CD14-positive monocyte (primary cell): ENCODE data around the gene TMEM273. TPM values are rescaled to one million over a fixed set of nuclear protein-coding genes. Genes with fewer than 3 reads are reported as not detected.

ENCODE experiments used
- DNase-seq, 3 donors: peaks; one replicate each; pipeline ENCODE4 v3.0.0-alpha.2; 2011 to 2022
- H2AFZ ChIP-seq: 2 replicates; pipeline ENCODE4 v1.6.0; 2012; ENCODE audit warnings: mild to moderate bottlenecking, low read depth, low read length, inconsistent platforms; ENCODE audit not compliant: insufficient read depth, poor library complexity, severe bottlenecking
- H3K27ac ChIP-seq, 2 donors: 1 replicate in 1 of 2; 2 replicates in 1 of 2; pipeline ENCODE4 v1.5.1; 2012 to 2013; ENCODE audit warnings: low read length in 2 of 2, control low read depth in 1 of 2, inconsistent platforms in 1 of 2, low read depth in 1 of 2, mild to moderate bottlenecking in 1 of 2
- H3K27me3 ChIP-seq, 2 donors: one replicate each; pipeline versions ENCODE4 v1.6.0 to v1.6.1; 2011 to 2013; ENCODE audit warnings: low read length in 2 of 2; ENCODE audit not compliant: control insufficient read depth in 2 of 2, insufficient read depth in 2 of 2
- H3K36me3 ChIP-seq, 2 donors: replicated peaks in 1 of 2; 1 replicate in 1 of 2; 2 replicates in 1 of 2; pipeline versions ENCODE4 v1.5.1 to v1.6.1; 2012 to 2013; ENCODE audit warnings: low read length in 2 of 2, control low read depth in 1 of 2, inconsistent platforms in 1 of 2, mild to moderate bottlenecking in 1 of 2; ENCODE audit not compliant: insufficient read depth in 2 of 2, control insufficient read depth in 1 of 2
- H3K4me1 ChIP-seq, 2 donors: 1 replicate in 1 of 2; 2 replicates in 1 of 2; pipeline versions ENCODE4 v1.5.1 to v1.6.1; 2012 to 2013; ENCODE audit warnings: low read length in 2 of 2, control low read depth in 1 of 2, inconsistent platforms in 1 of 2, mild to moderate bottlenecking in 1 of 2, moderate library complexity in 1 of 2; ENCODE audit not compliant: insufficient read depth in 2 of 2, control insufficient read depth in 1 of 2
- H3K4me2 ChIP-seq: replicated peaks from 2 replicates; pipeline ENCODE3; 2012; ENCODE audit warnings: low read length, moderate library complexity, mild to moderate bottlenecking; ENCODE audit not compliant: poor library complexity, severe bottlenecking; ENCODE audit errors: extremely low read depth
- H3K4me3 ChIP-seq, 3 experiments: fragments of 200-600 bp in 1 of 3; sonication (generic) in 1 of 3; replicated peaks in 1 of 3; 1 replicate in 2 of 3; 2 replicates in 1 of 3; pipeline ENCODE4 v1.5.1; 2011 to 2013; ENCODE audit warnings: low read length in 3 of 3, mild to moderate bottlenecking in 3 of 3, control low read depth in 2 of 3, low read depth in 2 of 3, inconsistent platforms in 1 of 3, moderate library complexity in 1 of 3
- H3K79me2 ChIP-seq: 2 replicates; pipeline ENCODE4 v1.6.0; 2012; ENCODE audit warnings: mild to moderate bottlenecking, control low read depth, inconsistent platforms, low read length, moderate library complexity; ENCODE audit not compliant: insufficient read depth
- H3K9ac ChIP-seq: 2 replicates; pipeline ENCODE4 v1.6.0; 2017; ENCODE audit warnings: low read length, mild to moderate bottlenecking; ENCODE audit not compliant: insufficient read depth, poor library complexity, severe bottlenecking
- H3K9me3 ChIP-seq, 2 donors: replicated peaks in 1 of 2; 1 replicate in 1 of 2; 2 replicates in 1 of 2; pipeline versions ENCODE4 v1.5.1 to v1.6.1; 2012 to 2013; ENCODE audit warnings: low read length in 2 of 2, control low read depth in 1 of 2; ENCODE audit not compliant: control insufficient read depth in 1 of 2, insufficient read depth in 1 of 2
- H4K20me1 ChIP-seq: 2 replicates; pipeline ENCODE4 v1.6.0; 2012; ENCODE audit warnings: mild to moderate bottlenecking, low read length, control low read depth, moderate library complexity; ENCODE audit not compliant: insufficient read depth
- H3K27ac Mint-ChIP-seq, 7 donors: one replicate each; pipeline ENCODE4 v1.8.0; 2020; ENCODE audit warnings: mild to moderate bottlenecking in 7 of 7, mixed read lengths in 7 of 7, moderate library complexity in 6 of 7, inconsistent platforms in 2 of 7
- H3K27me3 Mint-ChIP-seq, 3 donors: one replicate each; pipeline ENCODE4 v1.8.0; 2021 to 2022; ENCODE audit warnings: low read depth in 3 of 3, mild to moderate bottlenecking in 3 of 3, mixed read lengths in 3 of 3, moderate library complexity in 3 of 3, inconsistent platforms in 1 of 3
- H3K36me3 Mint-ChIP-seq, 2 donors: one replicate each; pipeline ENCODE4 v1.8.0; 2020; ENCODE audit warnings: mixed read lengths in 2 of 2, inconsistent platforms in 1 of 2, mild to moderate bottlenecking in 1 of 2
- H3K4me1 Mint-ChIP-seq: one replicate; pipeline ENCODE4 v1.8.0; 2020; ENCODE audit warnings: mild to moderate bottlenecking, mixed read lengths
- H3K4me3 Mint-ChIP-seq, 2 donors: one replicate each; pipeline ENCODE4 v1.8.0; 2020; ENCODE audit warnings: mild to moderate bottlenecking in 2 of 2, mixed read lengths in 2 of 2, moderate library complexity in 1 of 2
- H3K9me3 Mint-ChIP-seq, 7 donors: one replicate each; pipeline ENCODE4 v1.8.0; 2020 to 2022; ENCODE audit warnings: mixed read lengths in 7 of 7, mild to moderate bottlenecking in 6 of 7, moderate library complexity in 6 of 7, inconsistent platforms in 2 of 7
- WGBS: methylation state at CpG from one replicate; pipeline ENCODE4 v1.1.5; 2013; ENCODE audit warnings: missing lambda C conversion rate; ENCODE audit not compliant: insufficient coverage; 5-methylcytosine and 5-hydroxymethylcytosine counted together
- intact Hi-C, 2 donors: fragments of 100-400 bp; cut with micrococcal nuclease; formaldehyde crosslinking; loops; one replicate each; pipeline versions ENCODE4 v1.15.0 to v1.15.1; 2023
- polyA plus RNA-seq, 3 donors: library from polyadenylated mRNA; depleted of rRNA in 1 of 3; unstranded in 2 of 3; stranded (reverse) in 1 of 3; fragments of 300-500 nt in 2 of 3; fragments of >200 nt in 1 of 3; fragmentation: Illumina TruSeq in 2 of 3; gene quantifications; 1 replicate in 2 of 3; 2 replicates in 1 of 3; pipeline ENCODE4 v1.2.3, GENCODE V29; 2012 to 2021
- TF ChIP-seq, protein P1 (sequence below): fragments of 200-600 bp; IDR thresholded peaks from one replicate; pipeline ENCODE4 v1.8.0; 2022; ENCODE audit warnings: antibody characterized with exemption, mild to moderate bottlenecking

The TMEM273 gene
- polyA plus RNA-seq, 3 donors: 6.7 to 7.9 (median 6.9) TPM

GRCh38 chr10:49172061-49172776 lies 16.0 kb downstream of the TMEM273 start:
- Mint-ChIP-seq H3K4me1 (peaks cover 40% of the 10 kb centered on the region), H3K27me3 (peaks cover 1 to 10% (median 1%) of the 10 kb centered on the region in 3 donors), H3K4me3 (no peak overlapping the region), H3K36me3 (peaks cover 3 to 8% of the 10 kb centered on the region in 2 donors), H3K27ac (peak overlapping the region in 2 of 7 donors; percentile 12 to 30), H3K9me3 (no peaks in the 10 kb centered on the region)
- TF ChIP-seq, protein P1, sequence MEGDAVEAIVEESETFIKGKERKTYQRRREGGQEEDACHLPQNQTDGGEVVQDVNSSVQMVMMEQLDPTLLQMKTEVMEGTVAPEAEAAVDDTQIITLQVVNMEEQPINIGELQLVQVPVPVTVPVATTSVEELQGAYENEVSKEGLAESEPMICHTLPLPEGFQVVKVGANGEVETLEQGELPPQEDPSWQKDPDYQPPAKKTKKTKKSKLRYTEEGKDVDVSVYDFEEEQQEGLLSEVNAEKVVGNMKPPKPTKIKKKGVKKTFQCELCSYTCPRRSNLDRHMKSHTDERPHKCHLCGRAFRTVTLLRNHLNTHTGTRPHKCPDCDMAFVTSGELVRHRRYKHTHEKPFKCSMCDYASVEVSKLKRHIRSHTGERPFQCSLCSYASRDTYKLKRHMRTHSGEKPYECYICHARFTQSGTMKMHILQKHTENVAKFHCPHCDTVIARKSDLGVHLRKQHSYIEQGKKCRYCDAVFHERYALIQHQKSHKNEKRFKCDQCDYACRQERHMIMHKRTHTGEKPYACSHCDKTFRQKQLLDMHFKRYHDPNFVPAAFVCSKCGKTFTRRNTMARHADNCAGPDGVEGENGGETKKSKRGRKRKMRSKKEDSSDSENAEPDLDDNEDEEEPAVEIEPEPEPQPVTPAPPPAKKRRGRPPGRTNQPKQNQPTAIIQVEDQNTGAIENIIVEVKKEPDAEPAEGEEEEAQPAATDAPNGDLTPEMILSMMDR: no peak
- no peak overlapping the region for H3K27ac ChIP-seq
- H4K20me1 ChIP-seq: no peaks in the 10 kb centered on the region
- no peaks in the 10 kb centered on the region for H3K36me3 ChIP-seq
- peaks cover 40 to 57% of the 10 kb centered on the region in 2 donors for H3K4me1 ChIP-seq
- no peak for DNase-seq
- H3K27me3 ChIP-seq: no peaks in the 10 kb centered on the region
- H2AFZ ChIP-seq: no peak overlapping the region
- no peaks in the 10 kb centered on the region for H3K79me2 ChIP-seq
- no peak overlapping the region for H3K4me2 ChIP-seq
- intact Hi-C loops: loop anchor here in 1 of 2 donors (10.0 kb wide), 1 partner anchor 143 kb away; no protein-coding TSS in a partner anchor
- no peak overlapping the region for H3K9ac ChIP-seq
- H3K4me3 ChIP-seq: no peak overlapping the region
- 100% methylated on average over 1 of the region's 4 CpGs for WGBS
- no peaks in the 10 kb centered on the region for H3K9me3 ChIP-seq

GRCh38 chr10:49171326-49172060 lies 16.7 kb downstream of the TMEM273 start:
- H3K27ac Mint-ChIP-seq: peak overlapping the region in 2 of 7 donors; percentile 12 to 48
- 80% methylated on average over 7 of the region's 7 CpGs for WGBS
- TF ChIP-seq, protein P1: no peak
- H3K4me3 Mint-ChIP-seq: no peak overlapping the region
- H3K27me3 Mint-ChIP-seq: peaks cover 1 to 13% (median 1%) of the 10 kb centered on the region in 3 donors
- H3K4me1 Mint-ChIP-seq: peaks cover 33% of the 10 kb centered on the region
- Histone ChIP-seq H4K20me1 (no peaks in the 10 kb centered on the region), H2AFZ (no peak overlapping the region), H3K27me3 (no peaks in the 10 kb centered on the region), H3K36me3 (no peaks in the 10 kb centered on the region), H3K4me2 (no peak overlapping the region), H3K4me3 (no peak overlapping the region), H3K9me3 (no peaks in the 10 kb centered on the region), H3K4me1 (peaks cover 34 to 50% of the 10 kb centered on the region in 2 donors), H3K79me2 (no peaks in the 10 kb centered on the region), H3K27ac (no peak overlapping the region), H3K9ac (no peak overlapping the region)
- H3K9me3 Mint-ChIP-seq: no peaks in the 10 kb centered on the region
- H3K36me3 Mint-ChIP-seq: peaks cover under 1 to 11% of the 10 kb centered on the region in 2 donors
- DNase-seq: no peak
- intact Hi-C loops: loop anchor here in 1 of 2 donors (10.0 kb wide), 1 partner anchor 143 kb away; no protein-coding TSS in a partner anchor
